Naive B cell (primary cell): ENCODE measurements around the gene HKDC1. TPM values are rescaled to one million over a fixed set of nuclear protein-coding genes. Genes with fewer than 3 reads are reported as not detected.

ENCODE experiments used
- ATAC-seq, 2 donors: fragments of 150-1000 bp; cut with Tn5 transposase; 2 replicates each; pipeline ENCODE4 v1.10.0; 2021; ENCODE audit warnings: low read depth in 2 of 2, mild to moderate bottlenecking in 2 of 2, moderate library complexity in 2 of 2
- DNase-seq: peaks from one replicate; pipeline ENCODE4 v3.0.0; 2022
- H3K27ac Mint-ChIP-seq, 6 donors: one replicate each; pipeline ENCODE4 v1.8.0; 2020 to 2022; ENCODE audit warnings: mild to moderate bottlenecking in 6 of 6, mixed read lengths in 6 of 6, moderate library complexity in 5 of 6, inconsistent platforms in 2 of 6
- H3K27me3 Mint-ChIP-seq, 3 donors: one replicate each; pipeline ENCODE4 v1.8.0; 2021 to 2022; ENCODE audit warnings: mixed read lengths in 3 of 3, mild to moderate bottlenecking in 1 of 3
- H3K36me3 Mint-ChIP-seq, 2 donors: one replicate each; pipeline ENCODE4 v1.8.0; 2020 to 2022; ENCODE audit warnings: mixed read lengths in 2 of 2, inconsistent platforms in 1 of 2, mild to moderate bottlenecking in 1 of 2
- H3K4me1 Mint-ChIP-seq, 3 donors: one replicate each; pipeline ENCODE4 v1.8.0; 2020 to 2022; ENCODE audit warnings: mixed read lengths in 3 of 3, inconsistent platforms in 1 of 3, mild to moderate bottlenecking in 1 of 3, moderate library complexity in 1 of 3
- H3K4me3 Mint-ChIP-seq, 8 donors: one replicate each; pipeline ENCODE4 v1.8.0; 2020 to 2022; ENCODE audit warnings: mild to moderate bottlenecking in 8 of 8, mixed read lengths in 8 of 8, moderate library complexity in 8 of 8, inconsistent platforms in 2 of 8
- H3K9me3 Mint-ChIP-seq, 7 donors: one replicate each; pipeline ENCODE4 v1.8.0; 2020 to 2022; ENCODE audit warnings: mixed read lengths in 7 of 7, mild to moderate bottlenecking in 5 of 7, inconsistent platforms in 2 of 7, moderate library complexity in 1 of 7
- polyA plus RNA-seq, 6 donors: library from polyadenylated mRNA; unstranded; fragments of 300-500 nt; fragmentation: Illumina TruSeq; gene quantifications; one replicate each; pipeline ENCODE4 v1.2.3, GENCODE V29; 2021; ENCODE audit warnings: low read depth in 6 of 6

The HKDC1 gene
- polyA plus RNA-seq, 6 donors from 2014 or later, result not detected

DNA sequence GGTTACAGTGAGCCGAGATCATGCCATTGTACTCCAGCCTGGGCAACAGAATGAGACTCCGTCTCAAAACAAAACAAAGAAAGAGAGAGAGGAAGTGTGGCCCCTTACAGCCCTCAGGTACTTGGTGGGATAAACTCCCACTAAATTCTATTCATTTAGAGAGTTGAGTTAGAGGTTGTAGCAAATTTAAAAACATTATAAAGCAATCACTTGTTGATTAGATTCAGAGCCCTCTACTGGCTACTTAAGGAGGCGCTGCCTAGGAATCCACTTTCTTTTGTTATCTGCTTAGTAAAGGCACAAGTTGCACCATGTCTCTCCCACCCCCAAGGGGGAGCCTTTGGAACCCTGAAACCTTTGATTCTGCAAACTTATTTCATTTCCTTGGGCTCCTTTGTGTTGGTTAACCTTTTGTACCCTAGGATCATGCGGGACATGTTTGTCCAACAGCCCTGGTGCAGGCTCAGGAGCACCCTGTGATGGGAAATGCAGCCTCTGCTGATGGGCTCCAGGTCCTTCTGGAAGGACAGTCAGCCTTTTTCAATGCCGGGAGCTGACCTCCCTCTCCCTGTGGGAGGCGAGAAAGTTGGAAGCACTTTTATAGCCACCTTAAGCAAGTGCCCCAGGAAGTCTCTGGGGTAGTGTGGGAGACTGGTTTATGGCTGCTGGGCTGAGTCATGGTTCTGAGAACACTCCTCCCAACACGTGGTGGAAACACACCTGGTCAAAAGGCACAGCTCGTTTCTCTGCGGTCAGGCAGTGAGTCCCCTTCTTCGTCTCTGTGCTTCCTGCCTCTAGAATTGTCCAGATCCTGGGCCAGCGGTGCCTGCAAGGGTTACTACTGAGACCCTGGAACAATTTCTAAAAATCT lies 2.3 kb downstream of the HKDC1 start:
- peak; percentile 27 for DNase-seq
- H3K27me3 Mint-ChIP-seq, result peaks cover 0 to 5% (median 0%) of the 10 kb centered on the region in 3 donors
- no peaks in the 10 kb centered on the region for H3K9me3 Mint-ChIP-seq
- H3K27ac Mint-ChIP-seq, result peak overlapping the region in 1 of 6 donors; percentile 48
- no peaks in the 10 kb centered on the region for H3K36me3 Mint-ChIP-seq
- ATAC-seq, result peak; percentile 66 to 72
- H3K4me3 Mint-ChIP-seq, result peak overlapping the region in 3 of 8 donors; percentile 5 to 69 (median 35)
- peaks cover 6 to 12% (median 8%) of the 10 kb centered on the region in 3 donors for H3K4me1 Mint-ChIP-seq

DNA sequence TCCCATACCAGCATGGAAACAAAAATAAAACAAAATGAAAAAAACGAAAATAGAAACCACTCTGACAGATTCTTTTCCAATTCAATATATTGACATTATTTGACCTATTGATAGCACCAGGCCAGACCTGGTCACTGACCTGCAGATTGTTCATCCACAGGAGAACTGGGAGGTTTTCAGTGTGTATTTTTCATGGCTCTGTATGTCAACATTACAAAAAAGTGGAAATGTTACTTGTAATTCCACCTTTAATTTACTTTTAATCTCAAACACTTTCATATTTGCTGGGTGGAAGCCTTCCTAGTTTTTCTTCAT lies 2.9 kb downstream of the HKDC1 start:
- Mint-ChIP-seq H3K4me1 (peaks cover 6 to 14% (median 11%) of the 10 kb centered on the region in 3 donors), H3K4me3 (peak overlapping the region in 3 of 8 donors; percentile 5 to 69 (median 35)), H3K27me3 (peaks cover 0 to 1% (median 0%) of the 10 kb centered on the region in 3 donors), H3K36me3 (no peaks in the 10 kb centered on the region), H3K27ac (peak overlapping the region in 1 of 6 donors; percentile 48), H3K9me3 (no peaks in the 10 kb centered on the region)
- DNase-seq, result no peak
- no peak for ATAC-seq

DNA sequence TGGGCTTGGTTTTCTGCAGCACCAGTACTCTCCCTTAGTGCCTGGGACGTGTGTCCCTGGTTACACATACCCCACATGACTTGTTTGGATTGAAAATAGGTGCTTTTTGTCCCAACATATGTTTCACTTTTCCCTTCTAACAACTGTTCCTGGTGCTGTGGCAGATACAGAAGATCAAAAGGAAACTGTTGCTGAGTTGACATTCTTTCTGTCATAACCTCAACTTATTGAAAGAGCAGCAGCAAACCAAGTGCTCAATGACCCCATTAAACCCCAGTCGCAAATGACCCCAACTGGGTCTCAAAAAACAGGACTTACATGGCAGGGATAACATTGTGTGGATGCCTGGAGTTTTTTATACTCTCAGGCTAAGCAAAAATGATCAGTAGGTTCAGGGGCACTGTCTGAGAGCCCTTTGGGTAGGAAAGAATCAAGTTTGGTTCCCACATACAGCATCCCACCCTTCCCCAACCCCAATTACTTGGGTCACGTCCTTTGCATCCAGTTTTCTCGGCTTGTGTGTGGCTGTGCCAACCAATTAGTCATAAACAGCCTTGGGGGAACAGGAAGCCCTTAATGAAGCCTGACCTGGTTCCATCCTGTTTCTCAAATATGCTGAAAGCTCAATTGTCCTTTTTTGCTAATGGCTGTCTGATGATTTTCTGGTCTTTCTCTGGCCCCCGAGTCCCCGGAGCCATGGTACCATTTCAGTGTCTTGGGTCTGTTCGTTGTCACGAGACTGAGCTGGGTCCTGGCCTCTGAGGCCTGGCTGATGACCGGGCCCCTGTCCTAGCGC lies 4.9 kb downstream of the HKDC1 start:
- Mint-ChIP-seq H3K27me3 (no peaks in the 10 kb centered on the region), H3K4me3 (peak overlapping the region in 1 of 8 donors; percentile 27), H3K4me1 (peaks cover 26 to 34% (median 27%) of the 10 kb centered on the region in 3 donors), H3K36me3 (no peaks in the 10 kb centered on the region), H3K27ac (no peak overlapping the region), H3K9me3 (no peaks in the 10 kb centered on the region)
- DNase-seq (no peak), ATAC-seq (no peak)

DNA sequence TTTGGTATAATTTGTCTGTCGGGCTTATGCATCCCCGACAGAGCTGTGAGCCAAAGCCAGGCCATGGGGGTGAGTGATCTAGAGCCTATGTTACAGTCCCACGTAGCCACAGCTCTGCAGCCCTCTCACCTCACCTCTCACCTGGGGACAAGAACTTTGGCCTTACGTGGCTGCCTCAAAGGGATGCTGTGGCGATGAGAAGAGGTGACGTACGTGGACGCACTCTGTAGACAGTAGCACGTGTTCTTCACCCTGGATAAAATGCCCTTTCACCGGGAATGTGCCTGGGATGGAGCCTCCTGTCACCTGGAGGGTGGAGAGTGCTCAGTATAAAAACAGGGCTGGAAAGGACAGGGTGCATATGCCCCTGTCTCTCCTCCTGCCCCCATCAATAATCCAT lies 5.5 kb downstream of the HKDC1 start:
- Mint-ChIP-seq H3K27ac (no peak overlapping the region), H3K27me3 (no peaks in the 10 kb centered on the region), H3K4me3 (no peak overlapping the region), H3K9me3 (no peaks in the 10 kb centered on the region), H3K4me1 (peaks cover 27 to 34% (median 27%) of the 10 kb centered on the region in 3 donors), H3K36me3 (no peaks in the 10 kb centered on the region)
- ATAC-seq, result no peak
- no peak for DNase-seq

DNA sequence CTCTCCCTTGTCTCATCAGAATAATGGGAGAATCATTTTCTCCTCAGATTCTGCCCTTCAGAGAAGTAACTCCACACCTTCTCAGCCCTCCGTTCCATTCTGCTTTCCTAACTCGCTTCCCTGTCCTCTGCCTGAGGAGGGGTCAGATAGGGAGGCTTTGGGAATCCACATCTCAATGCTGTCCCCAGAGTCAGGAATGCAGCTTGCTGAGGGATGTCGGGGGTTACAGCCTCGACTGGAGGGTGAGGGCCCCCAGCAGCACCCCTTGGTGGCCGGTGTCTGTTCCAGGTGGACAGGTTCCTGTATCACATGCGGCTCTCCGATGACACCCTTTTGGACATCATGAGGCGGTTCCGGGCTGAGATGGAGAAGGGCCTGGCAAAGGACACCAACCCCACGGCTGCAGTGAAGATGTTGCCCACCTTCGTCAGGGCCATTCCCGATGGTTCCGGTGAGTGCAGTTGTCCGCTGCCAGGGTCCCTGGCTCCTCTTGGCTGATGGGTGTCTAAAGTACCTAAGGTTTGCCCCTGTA lies 6.9 kb downstream of the HKDC1 start:
- H3K4me1 Mint-ChIP-seq, result peaks cover 27 to 36% (median 27%) of the 10 kb centered on the region in 3 donors
- no peaks in the 10 kb centered on the region for H3K36me3 Mint-ChIP-seq
- no peak overlapping the region for H3K4me3 Mint-ChIP-seq
- DNase-seq (no peak), ATAC-seq (no peak)
- no peaks in the 10 kb centered on the region for H3K27me3 Mint-ChIP-seq
- no peak overlapping the region for H3K27ac Mint-ChIP-seq
- no peaks in the 10 kb centered on the region for H3K9me3 Mint-ChIP-seq

DNA sequence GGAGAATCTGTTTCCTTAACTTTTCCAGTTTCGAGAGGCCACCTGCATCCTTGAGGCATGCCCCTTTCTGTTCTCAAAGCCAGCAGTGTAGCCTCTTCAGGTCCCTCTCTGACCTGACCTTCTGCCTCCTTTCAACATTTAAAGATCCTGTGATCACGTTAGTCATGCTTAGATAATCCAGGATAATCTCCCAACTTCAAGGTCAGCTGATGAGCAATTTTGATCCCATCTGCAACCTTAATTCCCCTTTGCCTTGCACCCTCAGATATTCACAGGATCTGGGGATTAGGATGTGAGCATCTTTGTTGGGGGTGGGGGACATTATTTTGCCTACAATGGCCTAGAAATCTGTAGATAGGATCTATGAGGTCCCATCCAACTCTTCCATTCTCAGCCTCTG lies 8.0 kb downstream of the HKDC1 start:
- no peaks in the 10 kb centered on the region for H3K9me3 Mint-ChIP-seq
- H3K4me3 Mint-ChIP-seq, result peak overlapping the region in 1 of 8 donors; percentile 71
- no peaks in the 10 kb centered on the region for H3K27me3 Mint-ChIP-seq
- DNase-seq, result no peak
- H3K4me1 Mint-ChIP-seq, result peaks cover 21 to 25% (median 22%) of the 10 kb centered on the region in 3 donors
- H3K27ac Mint-ChIP-seq, result peak overlapping the region in 1 of 6 donors; percentile 88
- no peak for ATAC-seq
- H3K36me3 Mint-ChIP-seq, result no peaks in the 10 kb centered on the region

DNA sequence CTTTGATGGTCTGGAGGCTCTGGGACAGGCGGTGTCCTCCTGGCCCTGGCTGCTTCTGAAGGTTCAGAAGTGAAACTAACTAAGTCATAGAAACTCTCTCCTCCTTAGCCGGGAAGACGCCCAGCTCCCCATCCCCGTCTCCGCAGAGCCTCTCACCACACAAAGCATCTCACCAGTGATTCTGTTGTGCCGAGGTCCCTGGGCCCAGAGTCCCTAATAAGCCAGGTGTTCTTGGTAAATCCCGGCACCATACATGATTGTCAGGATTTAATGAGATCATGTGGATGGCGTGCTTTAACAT lies 9.4 kb downstream of the HKDC1 start:
- Mint-ChIP-seq H3K27ac (peak overlapping the region in 4 of 6 donors; percentile 33 to 89 (median 79)), H3K4me3 (peak overlapping the region; percentile 16 to 76 (median 68)), H3K9me3 (no peaks in the 10 kb centered on the region), H3K4me1 (peaks cover 20 to 24% (median 21%) of the 10 kb centered on the region in 3 donors), H3K36me3 (no peaks in the 10 kb centered on the region), H3K27me3 (no peaks in the 10 kb centered on the region)
- no peak for DNase-seq
- ATAC-seq, result no peak

DNA sequence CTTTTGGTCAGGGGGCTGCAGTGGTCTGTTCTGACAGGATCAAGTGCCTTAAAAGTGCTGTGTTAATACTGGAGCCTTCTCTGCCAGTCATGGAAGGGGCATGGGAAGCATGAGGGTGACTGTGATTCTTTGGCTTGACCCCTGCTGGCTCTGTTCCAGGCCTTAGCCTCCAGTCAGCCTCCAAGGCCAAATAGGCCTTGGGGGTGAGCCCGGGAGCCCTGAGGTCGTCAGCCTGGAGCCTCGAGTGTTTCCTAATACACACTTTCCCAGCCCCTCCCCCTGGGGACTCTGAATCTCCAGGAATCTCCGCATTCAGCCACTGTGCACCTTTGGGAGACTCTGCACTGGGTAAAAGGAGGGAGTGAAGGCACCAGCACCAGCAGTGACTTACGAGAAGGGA lies 10.0 kb downstream of the HKDC1 start:
- Mint-ChIP-seq H3K4me3 (peak overlapping the region in 1 of 8 donors; percentile 16), H3K36me3 (no peaks in the 10 kb centered on the region), H3K27ac (peak overlapping the region in 2 of 6 donors; percentile 88 to 89), H3K27me3 (no peaks in the 10 kb centered on the region), H3K9me3 (no peaks in the 10 kb centered on the region), H3K4me1 (peaks cover 20 to 24% (median 21%) of the 10 kb centered on the region in 3 donors)
- ATAC-seq (no peak), DNase-seq (no peak)

DNA sequence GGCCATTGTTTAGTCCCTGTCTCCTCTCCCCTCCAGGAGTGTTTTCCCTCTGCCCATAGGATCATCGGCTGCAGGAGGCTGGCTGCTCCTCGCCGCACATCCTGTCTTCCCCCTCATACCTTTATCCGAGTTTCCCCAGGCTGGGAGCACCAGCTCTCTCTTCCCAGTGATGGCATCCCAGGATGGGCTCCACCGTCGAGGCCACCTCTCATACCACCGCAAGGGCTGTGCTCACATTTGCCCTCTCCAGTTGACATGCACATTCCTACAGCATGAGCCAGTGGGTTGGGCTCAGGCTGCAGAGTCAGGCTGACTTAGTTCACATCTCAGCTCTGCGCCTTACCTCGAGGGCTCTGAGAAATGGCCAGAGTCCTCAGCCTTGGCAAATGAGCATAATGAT lies 12.1 kb downstream of the HKDC1 start:
- Mint-ChIP-seq H3K9me3 (no peaks in the 10 kb centered on the region), H3K27ac (no peak overlapping the region), H3K4me1 (peaks cover 20 to 24% (median 21%) of the 10 kb centered on the region in 3 donors), H3K27me3 (no peaks in the 10 kb centered on the region), H3K36me3 (no peaks in the 10 kb centered on the region), H3K4me3 (no peak overlapping the region)
- ATAC-seq (no peak), DNase-seq (no peak)

DNA sequence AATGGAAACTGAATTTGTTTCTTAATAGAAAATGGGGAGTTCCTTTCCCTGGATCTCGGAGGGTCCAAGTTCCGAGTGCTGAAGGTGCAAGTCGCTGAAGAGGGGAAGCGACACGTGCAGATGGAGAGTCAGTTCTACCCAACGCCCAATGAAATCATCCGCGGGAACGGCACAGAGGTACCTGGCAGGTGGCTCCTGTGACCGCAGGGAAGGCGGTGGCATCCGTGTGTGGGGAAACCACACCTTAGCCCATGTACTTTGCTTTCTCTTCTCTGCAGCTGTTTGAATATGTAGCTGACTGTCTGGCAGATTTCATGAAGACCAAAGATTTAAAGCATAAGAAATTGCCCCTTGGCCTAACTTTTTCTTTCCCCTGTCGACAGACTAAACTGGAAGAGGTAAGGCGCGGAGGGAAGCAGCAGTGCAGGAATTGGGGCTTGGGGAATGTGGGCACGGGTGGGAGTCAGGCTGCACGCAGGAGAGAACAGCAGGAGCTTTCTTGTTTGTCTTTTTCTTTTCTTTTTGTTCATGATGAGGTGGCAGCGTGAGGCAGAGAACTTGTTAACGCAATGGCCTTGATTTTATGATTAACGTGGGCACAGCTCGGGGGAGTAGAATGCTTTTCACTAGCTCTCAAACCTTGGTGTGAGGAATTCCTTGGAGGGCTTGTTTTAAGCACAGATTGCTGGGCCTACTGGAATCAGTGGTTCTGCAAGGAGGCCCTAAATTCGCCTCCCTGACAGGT lies 12.8 kb downstream of the HKDC1 start:
- Mint-ChIP-seq H3K9me3 (no peaks in the 10 kb centered on the region), H3K27me3 (no peaks in the 10 kb centered on the region), H3K4me1 (peaks cover 16 to 27% (median 21%) of the 10 kb centered on the region in 3 donors), H3K27ac (no peak overlapping the region), H3K4me3 (no peak overlapping the region), H3K36me3 (no peaks in the 10 kb centered on the region)
- ATAC-seq (no peak), DNase-seq (no peak)

DNA sequence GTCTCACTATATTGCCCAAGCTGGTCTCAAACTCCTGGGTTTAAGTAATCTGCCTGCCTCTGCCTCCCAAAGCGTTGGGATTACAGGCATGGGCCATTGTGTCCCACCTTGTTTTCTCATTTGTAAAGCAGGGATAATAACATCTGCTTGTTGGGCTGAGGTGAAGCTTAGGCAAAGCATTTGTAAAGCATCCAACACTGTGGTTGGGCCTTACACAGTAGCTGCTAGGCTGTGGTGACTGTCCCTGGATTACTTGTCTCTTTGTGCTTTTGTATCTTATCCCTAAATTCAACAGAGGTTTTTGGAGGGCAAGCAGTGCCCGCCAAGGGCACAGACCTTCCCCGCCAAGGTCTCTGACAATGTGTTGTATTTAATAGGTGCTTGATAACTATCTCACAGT lies 14.3 kb downstream of the HKDC1 start:
- ATAC-seq (no peak), DNase-seq (no peak)
- Mint-ChIP-seq H3K27me3 (no peaks in the 10 kb centered on the region), H3K4me3 (no peak overlapping the region), H3K36me3 (no peaks in the 10 kb centered on the region), H3K27ac (peak overlapping the region in 2 of 6 donors; percentile 3 to 67), H3K9me3 (no peaks in the 10 kb centered on the region), H3K4me1 (peaks cover 5 to 12% (median 7%) of the 10 kb centered on the region in 3 donors)

DNA sequence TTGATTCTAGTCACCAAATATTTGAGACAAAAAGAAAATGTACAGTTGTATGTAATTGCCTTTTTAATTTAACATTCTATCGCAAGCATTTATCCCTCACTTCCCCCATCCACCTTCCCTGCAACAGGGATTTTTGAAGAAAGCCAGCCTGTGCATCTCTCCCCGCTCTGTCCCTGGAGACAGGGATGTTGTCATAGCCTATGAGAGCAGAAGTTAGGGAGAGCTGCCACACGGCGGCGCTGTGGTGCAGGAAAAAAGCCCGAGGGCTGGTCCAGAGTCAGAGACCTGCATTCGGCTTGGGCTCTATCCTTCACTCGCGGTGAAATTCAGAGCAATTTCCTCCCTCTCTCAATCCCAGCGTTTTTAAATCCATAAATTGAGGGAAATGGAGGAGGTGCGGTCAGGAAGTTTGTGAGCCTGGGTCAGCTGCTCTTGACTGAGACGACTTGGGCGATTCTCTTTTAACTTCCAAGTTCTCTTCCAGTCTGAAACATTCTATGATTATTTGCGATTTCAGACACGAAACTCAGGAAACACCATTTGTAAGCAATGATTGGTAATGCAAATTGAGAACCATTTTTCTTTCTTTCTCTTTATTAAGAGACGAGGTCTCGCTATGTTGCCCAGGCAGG lies 17.5 kb downstream of the HKDC1 start:
- H3K27me3 Mint-ChIP-seq, result no peaks in the 10 kb centered on the region
- peak overlapping the region in 2 of 6 donors; percentile 38 to 78 for H3K27ac Mint-ChIP-seq
- DNase-seq, result peak; percentile 73
- peaks cover 0 to 3% (median 0%) of the 10 kb centered on the region in 3 donors for H3K4me1 Mint-ChIP-seq
- ATAC-seq, result peak; percentile 97 to 99
- no peaks in the 10 kb centered on the region for H3K36me3 Mint-ChIP-seq
- H3K4me3 Mint-ChIP-seq, result no peak overlapping the region
- H3K9me3 Mint-ChIP-seq, result no peaks in the 10 kb centered on the region

DNA sequence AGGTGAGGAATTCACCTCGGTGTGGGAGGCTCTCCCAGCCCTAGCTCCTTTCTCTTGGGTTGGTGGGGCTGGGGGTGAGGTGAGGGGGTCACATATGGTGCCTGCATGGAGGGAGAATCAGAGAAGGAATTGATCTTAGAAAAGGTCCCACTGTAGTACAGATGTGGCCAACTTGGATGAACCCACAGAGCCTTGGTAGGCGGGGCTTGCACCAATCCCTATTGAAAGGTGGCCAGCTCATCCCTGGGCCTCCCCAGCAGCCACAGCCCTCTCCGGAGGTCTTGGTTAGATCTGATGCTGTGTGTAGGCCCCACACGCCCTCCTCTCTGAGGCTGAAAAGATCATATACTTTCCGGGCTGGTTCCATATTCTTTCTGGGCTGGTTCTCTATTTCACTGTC lies 19.0 kb downstream of the HKDC1 start:
- DNase-seq (no peak), ATAC-seq (no peak)
- peaks cover 0 to 3% (median 0%) of the 10 kb centered on the region in 3 donors for H3K4me1 Mint-ChIP-seq
- H3K36me3 Mint-ChIP-seq, result no peaks in the 10 kb centered on the region
- H3K27me3 Mint-ChIP-seq, result no peaks in the 10 kb centered on the region
- no peak overlapping the region for H3K27ac Mint-ChIP-seq
- H3K4me3 Mint-ChIP-seq, result peak overlapping the region in 1 of 8 donors; percentile 43
- H3K9me3 Mint-ChIP-seq, result no peaks in the 10 kb centered on the region
